ENCODE results near the gene MAML3. TPM values are rescaled to one million over a fixed set of nuclear protein-coding genes. Genes with fewer than 3 reads are reported as not detected.

The MAML3 gene
- total and polyA plus RNA-seq, 2 experiments from 2014 or later: 1.7 to 6.5 TPM

GRCh38 chr4:140180577-140180976 lies 26.6 kb upstream of the MAML3 start:
- no peaks in the 10 kb centered on the region for H4K20me1 ChIP-seq (replicated peaks; ENCODE audit: insufficient read depth)
- H3K9me3 Mint-ChIP-seq: no peaks in the 10 kb centered on the region
- no peaks in the 10 kb centered on the region for H3K4me1 ChIP-seq (ENCODE audit: insufficient read depth)
- no peaks in the 10 kb centered on the region; the same call in 2 of the 3 replicates for H3K4me1 Mint-ChIP-seq
- no peak overlapping the region for H3K27ac ChIP-seq (ENCODE audit: low read depth)
- no peak overlapping the region for H3K4me2 ChIP-seq
- H2AFZ ChIP-seq: peak overlapping the region; percentile 53; the same call in 1 of the 2 replicates
- H3K27me3 ChIP-seq (ENCODE audit: insufficient read depth): no peaks in the 10 kb centered on the region
- no peaks in the 10 kb centered on the region for H3K36me3 ChIP-seq (ENCODE audit: insufficient read depth)
- no peaks in the 10 kb centered on the region for H3K9me2 ChIP-seq (ENCODE audit: insufficient read depth)
- no peak overlapping the region for H3K4me3 Mint-ChIP-seq
- H3K36me3 Mint-ChIP-seq (ENCODE audit: low read depth): no peaks in the 10 kb centered on the region
- no peak overlapping the region for H3K27ac Mint-ChIP-seq
- no peaks in the 10 kb centered on the region for H3K79me2 ChIP-seq (replicated peaks; ENCODE audit: insufficient read depth)
- TF ChIP-seq ZNF462 (CRISPR knock-in tag; IDR thresholded peaks at IDR 0.05) (no peak), NANOG (IDR thresholded peaks at IDR 0.05; ENCODE audit: borderline replicate concordance) (no peak), STAT1 (IDR thresholded peaks at IDR 0.05; ENCODE audit: unreplicated experiment) (no peak), POLR2AphosphoS5 (IDR thresholded peaks at IDR 0.05; ENCODE audit: low read depth) (no peak), ZNF331 (CRISPR knock-in tag; IDR thresholded peaks at IDR 0.05; ENCODE audit: low read depth) (no peak), JUNB (IDR thresholded peaks at IDR 0.05; ENCODE audit: unreplicated experiment) (no peak), EZH2 (IDR thresholded peaks at IDR 0.05; ENCODE audit: low read depth, unreplicated experiment) (no peak), CTCF (conservative IDR thresholded peaks at IDR 0.05; ENCODE audit: low read depth in 2 of 2) (no peak), REST (IDR thresholded peaks at IDR 0.05; ENCODE audit: unreplicated experiment) (no peak), ETS1 (IDR thresholded peaks at IDR 0.05) (no peak), EZH2phosphoT487 (IDR thresholded peaks at IDR 0.05; ENCODE audit: unreplicated experiment) (no peak), CREB1 (CRISPR knock-in tag; IDR thresholded peaks at IDR 0.05; ENCODE audit: low read depth) (no peak), ZNF114 (CRISPR knock-in tag; IDR thresholded peaks at IDR 0.05) (no peak)
- H3F3A ChIP-seq (replicated peaks; ENCODE audit: low read depth): no peaks in the 10 kb centered on the region
- no peaks in the 10 kb centered on the region for H3K27me3 Mint-ChIP-seq (ENCODE audit: insufficient read depth, low read depth, poor library complexity)
- no peak overlapping the region for H3K4me3 ChIP-seq
- ATAC-seq: no peak
- no peak for DNase-seq (ENCODE audit: low spot score)
